RCC 7860 (cell line): Measurements from ENCODE around the gene CANT1.

ENCODE experiments used
- DNase-seq: peaks from one replicate; pipeline ENCODE4 v3.0.0-alpha.2; 2015; ENCODE audit warnings: low spot score
- FAIRE-seq: peaks from 2 replicates; lab custom pipeline; 2012; peaks lifted over from hg19 to GRCh38; lab: Jason Lieb, UNC

The CANT1 gene

DNA sequence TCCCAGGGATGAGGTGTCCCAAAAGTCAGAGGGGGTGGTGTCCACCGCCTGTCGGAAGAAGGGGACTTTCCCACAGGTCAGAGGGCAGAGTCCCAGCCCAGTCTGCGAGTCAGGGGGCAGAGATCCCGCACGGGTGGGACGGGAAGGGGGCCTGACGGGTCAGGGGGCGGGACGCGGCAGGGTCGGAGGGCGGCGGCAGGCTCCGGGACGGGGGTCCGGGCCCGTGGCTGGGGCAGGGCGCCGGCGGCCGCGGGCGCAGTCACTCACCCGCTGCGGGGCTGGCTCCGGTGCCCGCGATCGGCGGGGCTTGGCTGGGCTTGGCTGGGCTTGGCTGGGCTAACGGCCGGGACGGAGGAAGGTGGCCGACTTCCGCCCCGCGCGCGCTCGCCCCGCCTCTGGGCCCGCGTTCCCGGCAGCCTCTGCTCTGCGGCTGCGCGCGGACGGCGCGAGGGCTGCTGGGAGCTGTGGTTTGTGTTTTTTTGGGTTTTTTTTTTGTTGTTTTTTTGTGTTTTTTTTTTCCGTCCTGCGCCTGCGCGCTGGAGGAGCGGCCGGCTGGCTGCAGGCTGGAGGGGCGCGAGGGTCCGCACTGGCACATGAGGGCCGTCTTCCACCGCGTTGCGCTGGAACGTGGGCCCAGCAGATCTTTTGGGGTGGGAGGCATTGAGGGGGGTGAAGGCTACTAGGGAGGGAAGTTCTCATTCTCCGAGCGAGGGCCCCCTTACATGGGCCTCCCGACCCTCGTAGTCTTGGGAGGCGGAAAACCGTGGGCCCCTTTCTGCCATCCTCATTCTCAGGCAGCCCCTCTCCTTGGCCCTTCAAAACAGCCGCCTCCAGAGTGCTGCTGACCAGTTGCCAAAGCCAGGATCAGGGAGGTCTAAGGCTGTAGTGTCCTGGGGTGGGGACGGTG is at the start of gene CANT1:
Gene CANT1 (minus strand): TSS at position 368 of the 907 bp plus-strand sequence. CDS start 12,142 bp downstream, outside the sequence.
- DNase-seq (peak; percentile 49), FAIRE-seq (no peak)

- no peak for DNase-seq
These were observed 48.3 kb upstream of the CANT1 start for GRCh38 chr17:79057737-79058385.

GRCh38 chr17:79055197-79055596 is 45.6 kb upstream of the CANT1 start:
- DNase-seq, result no peak
- no peak for FAIRE-seq

More at GRCh38 chr17:79057737-79058385, 48.3 kb upstream of the CANT1 start:
- no peak for FAIRE-seq

- FAIRE-seq (no peak), DNase-seq (no peak)
These were observed 44.8 kb upstream of the CANT1 start for GRCh38 chr17:79054200-79054960.

- FAIRE-seq, result no peak
- DNase-seq, result peak; percentile 41
These were observed 43.8 kb upstream of the CANT1 start for GRCh38 chr17:79053251-79053925.

GRCh38 chr17:79052131-79052530 is 42.6 kb upstream of the CANT1 start:
- no peak for FAIRE-seq
- DNase-seq, result no peak

GRCh38 chr17:79051306-79051705 is 41.7 kb upstream of the CANT1 start:
- DNase-seq, result no peak
- no peak for FAIRE-seq

DNA sequence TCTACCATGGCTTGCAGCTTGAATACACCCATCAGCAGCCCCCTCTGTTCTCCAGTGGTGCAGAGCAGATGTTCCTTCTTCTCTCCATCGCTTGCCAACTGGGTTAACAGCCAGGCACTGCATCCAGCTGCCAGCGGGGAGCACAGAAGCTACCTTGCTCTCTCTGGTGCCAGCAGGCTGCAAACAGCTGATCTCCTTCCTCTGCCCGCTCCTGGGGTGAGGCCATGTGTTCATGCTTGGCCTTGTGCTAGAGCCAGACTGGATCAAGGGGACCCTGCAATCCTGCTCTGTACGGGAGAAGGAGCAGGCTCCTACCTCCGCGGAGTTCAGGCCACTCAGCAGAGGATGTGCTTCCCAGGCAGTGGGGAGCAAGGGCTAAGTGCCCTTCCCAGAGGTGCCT is 41.0 kb upstream of the CANT1 start:
- DNase-seq (no peak), FAIRE-seq (no peak)

DNA sequence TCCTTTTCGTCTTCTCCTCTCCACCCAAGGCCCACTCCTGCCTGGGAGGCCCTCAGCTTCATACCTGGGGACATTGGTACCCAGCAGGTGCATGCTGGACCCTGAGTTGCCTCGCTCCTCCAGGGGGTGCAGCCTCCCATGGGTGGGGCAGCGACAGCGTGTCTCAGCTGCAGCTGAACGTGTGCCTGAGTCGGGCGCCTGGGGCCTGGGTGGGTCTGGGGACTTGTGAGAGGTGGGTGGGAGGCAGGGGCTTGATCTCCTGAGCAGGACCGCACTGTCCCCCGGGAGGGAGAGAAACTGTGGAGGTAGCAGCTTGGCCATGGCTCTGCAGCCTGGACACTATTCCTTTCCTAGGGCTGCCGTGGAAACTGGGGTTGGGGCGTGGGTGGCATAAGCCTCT is 40.3 kb upstream of the CANT1 start:
- FAIRE-seq (no peak), DNase-seq (no peak)

DNA sequence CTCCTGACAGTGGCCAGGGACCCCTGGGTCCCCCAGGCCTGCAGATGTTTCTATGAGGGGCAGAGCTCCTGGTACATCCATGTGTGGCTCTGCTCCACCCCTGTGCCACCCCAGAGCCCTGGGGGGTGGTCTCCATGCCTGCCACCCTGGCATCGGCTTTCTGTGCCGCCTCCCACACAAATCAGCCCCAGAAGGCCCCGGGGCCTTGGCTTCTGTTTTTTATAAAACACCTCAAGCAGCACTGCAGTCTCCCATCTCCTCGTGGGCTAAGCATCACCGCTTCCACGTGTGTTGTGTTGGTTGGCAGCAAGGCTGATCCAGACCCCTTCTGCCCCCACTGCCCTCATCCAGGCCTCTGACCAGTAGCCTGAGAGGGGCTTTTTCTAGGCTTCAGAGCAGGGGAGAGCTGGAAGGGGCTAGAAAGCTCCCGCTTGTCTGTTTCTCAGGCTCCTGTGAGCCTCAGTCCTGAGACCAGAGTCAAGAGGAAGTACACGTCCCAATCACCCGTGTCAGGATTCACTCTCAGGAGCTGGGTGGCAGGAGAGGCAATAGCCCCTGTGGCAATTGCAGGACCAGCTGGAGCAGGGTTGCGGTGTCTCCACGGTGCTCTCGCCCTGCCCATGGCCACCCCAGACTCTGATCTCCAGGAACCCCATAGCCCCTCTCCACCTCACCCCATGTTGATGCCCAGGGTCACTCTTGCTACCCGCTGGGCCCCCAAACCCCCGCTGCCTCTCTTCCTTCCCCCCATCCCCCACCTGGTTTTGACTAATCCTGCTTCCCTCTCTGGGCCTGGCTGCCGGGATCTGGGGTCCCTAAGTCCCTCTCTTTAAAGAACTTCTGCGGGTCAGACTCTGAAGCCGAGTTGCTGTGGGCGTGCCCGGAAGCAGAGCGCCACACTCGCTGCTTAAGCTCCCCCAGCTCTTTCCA is 39.5 kb upstream of the CANT1 start:
- FAIRE-seq, result no peak
- no peak for DNase-seq

- FAIRE-seq (no peak), DNase-seq (no peak)
These were observed 38.6 kb upstream of the CANT1 start for GRCh38 chr17:79047923-79048825.

DNA sequence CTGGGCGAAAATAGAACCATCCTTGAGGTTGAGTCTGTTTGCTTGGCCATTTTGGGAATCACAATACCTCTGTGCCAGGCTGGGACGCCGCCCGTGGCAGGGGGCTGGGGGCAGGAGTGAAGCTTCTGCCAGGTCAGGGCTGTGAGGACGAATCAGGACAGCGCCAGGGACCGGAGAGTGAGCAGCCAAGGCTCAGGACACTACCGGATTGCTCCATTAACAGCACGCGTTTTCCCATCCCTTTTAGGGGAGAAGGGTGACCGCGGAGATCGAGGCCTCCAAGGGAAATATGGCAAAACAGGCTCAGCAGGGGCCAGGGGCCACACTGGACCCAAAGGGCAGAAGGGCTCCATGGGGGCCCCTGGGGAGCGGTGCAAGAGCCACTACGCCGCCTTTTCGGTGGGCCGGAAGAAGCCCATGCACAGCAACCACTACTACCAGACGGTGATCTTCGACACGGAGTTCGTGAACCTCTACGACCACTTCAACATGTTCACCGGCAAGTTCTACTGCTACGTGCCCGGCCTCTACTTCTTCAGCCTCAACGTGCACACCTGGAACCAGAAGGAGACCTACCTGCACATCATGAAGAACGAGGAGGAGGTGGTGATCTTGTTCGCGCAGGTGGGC is 37.8 kb upstream of the CANT1 start:
- DNase-seq (no peak), FAIRE-seq (no peak)

DNA sequence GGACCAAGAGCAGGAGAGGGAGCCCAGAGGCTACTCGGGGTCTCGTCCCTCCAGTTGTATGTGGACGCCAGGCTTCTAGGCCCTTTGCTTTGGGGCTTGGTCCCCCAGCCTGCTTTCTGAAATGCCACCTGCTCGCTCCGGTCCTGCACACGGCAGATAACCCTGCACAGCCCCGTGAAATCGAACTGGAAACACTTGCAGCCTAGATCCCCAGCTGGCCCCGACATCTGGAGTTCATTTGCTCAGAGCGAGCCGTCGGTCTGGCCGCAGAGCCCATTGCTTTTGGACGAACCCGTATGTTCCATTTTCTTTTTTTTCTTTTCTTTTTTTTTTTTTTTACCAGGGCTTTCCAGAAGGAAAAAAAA is 37.3 kb upstream of the CANT1 start:
- DNase-seq (no peak), FAIRE-seq (no peak)

- FAIRE-seq (no peak), DNase-seq (no peak)
These were observed 36.8 kb upstream of the CANT1 start for GRCh38 chr17:79046197-79046915.

DNA sequence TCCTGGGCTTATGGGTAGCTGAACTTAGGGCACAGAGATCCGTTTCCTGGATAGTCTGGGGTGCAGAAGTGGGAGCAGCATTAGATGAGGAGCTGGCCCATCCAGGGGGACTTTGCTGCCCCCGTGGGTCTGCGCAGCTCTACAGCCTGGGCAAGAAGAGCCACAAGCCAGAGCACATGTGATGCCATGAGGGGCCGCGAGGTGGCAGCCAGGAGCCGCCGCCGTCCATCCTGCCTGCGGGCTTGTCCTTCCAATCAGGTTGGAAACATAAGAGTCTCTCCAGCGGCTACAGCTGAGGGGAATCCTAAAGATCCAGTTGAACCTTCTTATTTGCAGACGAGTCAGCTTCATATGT is 36.3 kb upstream of the CANT1 start:
- DNase-seq (no peak), FAIRE-seq (no peak)

GRCh38 chr17:79045001-79045729 is 35.6 kb upstream of the CANT1 start:
- FAIRE-seq (no peak), DNase-seq (no peak)

- FAIRE-seq, result no peak
These were observed 34.9 kb upstream of the CANT1 start for GRCh38 chr17:79044462-79044861.

More at GRCh38 chr17:79044462-79044861, 34.9 kb upstream of the CANT1 start:
- no peak for DNase-seq
